RWPE1 (cell line): ENCODE data around the gene TMEM119.
"Not testable (repeated sequence)": the region's sequence is repeated elsewhere in the genome, so short reads cannot be mapped to it uniquely, and the experiment has no call there.

Experiments used
- CTCF ChIA-PET: fragments of 350-600 bp; sonication (Branson Sonifier 250); formaldehyde crosslinking; extraction: SDS; loops from one replicate; lab custom pipeline; 2021; lab: Yijun Ruan, JAX
- POLR2A ChIA-PET: fragments of 400-600 bp; formaldehyde crosslinking; extraction: SDS; loops from one replicate; lab custom pipeline; 2020; ENCODE audit warnings: antibody characterized with exemption; ENCODE audit not compliant: low non-redundant PET; lab: Yijun Ruan, JAX
- DNase-seq: peaks from one replicate; pipeline ENCODE4 v3.0.0; 2012; ENCODE audit warnings: low spot score
- H3K27ac ChIP-seq: fragments of 450-650 bp; 2 replicates; pipeline ENCODE4 v1.5.1; 2017
- TF ChIP-seq, protein P1 (sequence below): fragments of 450-650 bp; conservative IDR thresholded peaks from 2 replicates; pipeline ENCODE4 v1.5.1; 2017; ENCODE audit warnings: low read depth, mild to moderate bottlenecking

The TMEM119 gene

DNA sequence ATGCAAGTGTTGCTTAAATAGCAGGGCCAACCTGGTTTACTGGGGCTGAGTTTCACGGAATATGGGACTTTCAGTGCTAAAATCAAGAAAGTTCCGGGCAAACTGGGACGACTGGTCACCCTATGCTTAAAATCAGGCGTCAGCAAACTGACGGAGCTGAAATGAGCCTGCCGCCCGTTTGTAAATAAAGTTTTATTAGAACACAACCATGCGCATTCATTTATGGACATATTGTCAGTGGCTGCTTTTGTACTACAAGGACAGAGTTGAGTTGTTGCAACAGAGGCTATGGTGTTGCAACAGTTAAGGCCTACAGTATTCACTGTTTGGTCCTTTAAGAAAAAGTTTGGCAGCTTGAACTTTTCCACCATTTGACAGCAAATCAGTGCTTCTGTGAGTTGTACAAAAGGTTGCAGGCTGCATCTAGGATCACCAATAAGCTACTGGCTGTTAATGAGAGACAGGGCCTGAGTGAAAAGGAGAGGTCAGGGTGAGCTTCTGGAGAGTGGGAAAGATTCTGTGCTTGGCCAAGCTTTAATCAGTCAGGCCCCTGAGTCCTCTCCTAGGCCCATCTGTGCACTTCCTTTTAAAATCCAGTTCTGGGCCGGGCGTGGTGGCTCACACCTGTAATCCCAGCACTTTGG lies 22.5 kb upstream of the TMEM119 start:
- ChIA-PET CTCF (interaction anchor here (0.9 to 2.2 kb wide), 2 partner anchors 54 to 57 kb away, joined by 4 to 5 read pairs; no protein-coding TSS in a partner anchor), POLR2A (no interaction called here)
- TF ChIP-seq, protein P1, sequence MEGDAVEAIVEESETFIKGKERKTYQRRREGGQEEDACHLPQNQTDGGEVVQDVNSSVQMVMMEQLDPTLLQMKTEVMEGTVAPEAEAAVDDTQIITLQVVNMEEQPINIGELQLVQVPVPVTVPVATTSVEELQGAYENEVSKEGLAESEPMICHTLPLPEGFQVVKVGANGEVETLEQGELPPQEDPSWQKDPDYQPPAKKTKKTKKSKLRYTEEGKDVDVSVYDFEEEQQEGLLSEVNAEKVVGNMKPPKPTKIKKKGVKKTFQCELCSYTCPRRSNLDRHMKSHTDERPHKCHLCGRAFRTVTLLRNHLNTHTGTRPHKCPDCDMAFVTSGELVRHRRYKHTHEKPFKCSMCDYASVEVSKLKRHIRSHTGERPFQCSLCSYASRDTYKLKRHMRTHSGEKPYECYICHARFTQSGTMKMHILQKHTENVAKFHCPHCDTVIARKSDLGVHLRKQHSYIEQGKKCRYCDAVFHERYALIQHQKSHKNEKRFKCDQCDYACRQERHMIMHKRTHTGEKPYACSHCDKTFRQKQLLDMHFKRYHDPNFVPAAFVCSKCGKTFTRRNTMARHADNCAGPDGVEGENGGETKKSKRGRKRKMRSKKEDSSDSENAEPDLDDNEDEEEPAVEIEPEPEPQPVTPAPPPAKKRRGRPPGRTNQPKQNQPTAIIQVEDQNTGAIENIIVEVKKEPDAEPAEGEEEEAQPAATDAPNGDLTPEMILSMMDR: no peak
- H3K27ac ChIP-seq: no peak overlapping the region
- DNase-seq: no peak

DNA sequence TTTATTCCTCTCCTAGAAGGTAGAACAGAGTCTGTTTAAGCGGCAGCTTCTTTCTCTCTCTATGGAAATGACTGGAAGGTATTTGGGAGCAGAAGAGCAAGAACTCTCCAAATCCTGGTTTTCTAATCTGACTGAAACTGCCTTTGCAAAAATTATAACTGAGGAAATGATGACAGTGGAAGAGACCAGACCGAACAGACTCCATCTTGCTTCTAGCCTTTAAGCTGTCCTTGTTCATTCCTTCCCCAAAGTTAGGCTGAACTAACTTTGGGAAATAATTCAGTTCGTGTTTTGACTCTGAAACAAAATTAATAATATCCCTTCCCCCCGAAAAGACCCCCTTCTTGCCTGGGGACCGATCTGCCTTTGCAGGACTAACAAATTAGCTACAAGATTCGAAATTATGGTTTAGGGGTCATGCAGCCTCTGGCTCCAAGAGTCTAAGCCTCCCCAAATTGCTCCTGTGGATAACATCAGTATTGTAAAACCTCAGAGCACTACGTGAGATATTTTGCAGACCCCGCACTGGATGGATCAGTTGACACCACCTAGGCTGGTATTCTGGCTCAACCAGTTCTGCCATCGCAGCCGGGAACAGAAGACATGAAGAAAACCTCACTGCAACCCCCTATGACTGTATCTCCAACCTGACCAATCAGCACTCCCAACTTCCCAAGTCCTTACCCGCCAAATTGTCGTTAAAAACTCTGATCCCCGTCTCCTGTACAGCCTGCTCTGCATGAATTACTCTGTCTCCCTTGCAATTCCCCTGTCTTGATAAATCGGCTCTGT lies 21.7 kb upstream of the TMEM119 start:
- no peak for DNase-seq
- ChIA-PET POLR2A (no interaction called here), CTCF (interaction anchor here (0.6 to 2.1 kb wide), 2 partner anchors 11 to 183 kb away, joined by 4 to 6 read pairs; no protein-coding TSS in a partner anchor)
- TF ChIP-seq, protein P1: no peak
- no peak overlapping the region for H3K27ac ChIP-seq

DNA sequence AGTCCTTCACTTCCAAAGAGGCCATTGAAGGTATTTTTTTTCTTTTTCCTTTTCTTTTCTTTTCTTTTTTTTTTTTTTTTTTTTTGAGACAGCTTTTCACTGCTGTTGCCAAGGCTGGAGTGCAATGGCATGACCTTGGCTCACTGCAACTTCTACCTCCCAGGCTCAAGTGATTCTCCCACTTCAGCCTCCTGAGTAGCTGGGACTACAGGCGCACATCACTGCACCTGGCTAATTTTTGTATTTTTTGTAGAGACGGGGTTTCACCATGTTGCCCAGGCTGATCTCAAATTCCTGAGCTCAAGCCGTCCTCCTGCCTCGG lies 21.0 kb upstream of the TMEM119 start:
- CTCF ChIA-PET: interaction anchor here (0.6 to 2.4 kb wide), 7 partner anchors 9 to 184 kb away, joined by 3 to 30 read pairs (median 4); partner anchors contain the start of gene ISCU
- DNase-seq, POLR2A ChIA-PET, H3K27ac ChIP-seq: not testable (repeated sequence)

DNA sequence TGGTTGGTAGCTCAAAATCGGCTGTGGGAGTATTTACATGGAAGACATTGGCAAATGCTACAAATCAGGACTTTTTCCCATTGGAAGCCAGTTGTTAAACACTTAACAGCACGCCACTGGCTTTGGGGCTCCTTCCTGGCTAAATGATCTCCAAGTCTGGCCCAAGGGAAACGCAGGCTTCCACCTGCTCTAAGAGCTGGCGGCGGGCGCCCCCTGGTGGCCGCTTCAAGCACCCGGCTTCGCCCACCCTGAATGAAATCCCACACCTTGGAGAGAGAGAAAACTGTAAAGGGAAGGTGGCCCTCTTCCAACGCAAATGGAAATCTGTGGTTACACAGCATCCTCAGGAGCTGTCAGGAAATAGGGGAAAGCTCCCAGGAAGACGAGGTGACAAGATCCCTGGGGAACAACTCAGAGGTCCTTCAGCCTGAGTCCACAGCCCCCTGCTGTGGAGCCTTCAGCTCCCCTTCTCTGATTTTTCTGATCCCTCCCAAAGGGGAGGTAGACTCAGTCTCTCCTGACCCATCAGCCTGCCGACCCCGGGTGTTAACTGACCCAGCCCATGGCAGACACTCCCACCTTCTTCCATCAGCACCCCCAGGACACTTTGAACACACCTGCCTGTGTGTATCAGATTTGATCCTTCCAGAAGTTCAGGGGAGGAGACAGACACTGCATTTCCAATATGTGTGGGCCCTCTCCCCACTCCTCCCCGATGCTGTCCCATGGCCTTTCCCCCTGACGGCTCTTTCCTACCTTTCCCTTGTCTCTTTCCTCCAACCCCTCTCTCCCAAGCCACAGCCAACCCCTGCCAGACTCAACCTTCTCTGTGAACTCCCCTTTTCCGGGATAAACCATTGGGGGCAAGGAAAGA lies 20.4 kb upstream of the TMEM119 start:
- CTCF ChIA-PET: interaction anchor here (0.5 to 2.4 kb wide), 18 partner anchors 10 to 185 kb away, joined by 3 to 30 read pairs (median 4); partner anchors contain the start of gene ISCU
- peak; percentile 85 for DNase-seq
- TF ChIP-seq, protein P1: peak; percentile 95
- POLR2A ChIA-PET: no interaction called here
- no peak overlapping the region for H3K27ac ChIP-seq

DNA sequence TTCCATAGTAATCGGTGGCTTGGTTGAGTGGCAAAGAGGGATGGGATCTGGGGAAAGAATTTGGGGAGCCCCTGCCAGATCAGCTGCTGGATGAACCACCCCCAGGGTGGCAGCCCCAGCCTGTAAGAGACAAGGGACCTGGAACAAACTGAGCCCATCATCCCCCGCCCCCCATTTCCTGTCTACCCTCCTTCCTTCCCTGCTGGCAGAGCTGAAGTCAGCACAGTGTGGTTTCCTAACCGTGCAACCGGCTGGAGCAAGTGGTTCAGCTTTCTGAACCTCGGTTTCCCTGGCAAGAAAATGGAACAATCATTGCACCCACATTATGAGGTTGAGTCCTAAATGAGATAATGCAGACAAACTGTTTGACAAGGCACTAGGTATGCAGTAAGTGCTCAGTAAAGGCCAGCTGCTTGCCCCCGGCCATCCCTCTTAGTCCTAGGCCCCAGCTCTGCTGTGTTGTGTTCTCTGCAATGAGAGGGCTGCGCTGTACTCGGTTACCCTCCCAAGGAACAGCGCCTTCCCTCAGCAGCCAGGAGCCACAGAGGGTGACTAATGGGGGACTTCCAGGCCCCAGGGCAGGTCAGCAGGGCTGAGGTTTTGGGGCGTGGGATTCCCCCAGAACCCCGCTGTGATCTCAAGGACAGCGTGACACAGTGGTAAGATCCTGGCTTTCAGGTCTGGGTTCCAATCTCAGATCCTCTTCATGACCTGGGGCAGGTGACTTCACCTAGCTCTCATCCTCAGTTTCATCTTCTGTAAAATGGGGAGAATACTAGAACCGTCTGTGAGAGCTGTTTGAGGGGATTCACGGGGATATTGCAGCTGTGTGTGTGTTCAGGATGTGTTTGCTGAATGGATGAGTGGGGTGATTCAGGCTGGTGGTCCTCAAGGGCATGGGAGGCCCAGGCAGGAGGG lies 19.3 kb upstream of the TMEM119 start:
- ChIA-PET CTCF (interaction anchor here (0.6 to 2.4 kb wide), 14 partner anchors 9 to 483 kb away, joined by 3 to 30 read pairs (median 4); partner anchors contain the start of gene ISCU), POLR2A (interaction anchor here (0.5 kb wide), 1 partner anchor 204 kb away, joined by 4 read pairs; no protein-coding TSS in a partner anchor)
- TF ChIP-seq, protein P1: no peak
- H3K27ac ChIP-seq: no peak overlapping the region
- DNase-seq: no peak

DNA sequence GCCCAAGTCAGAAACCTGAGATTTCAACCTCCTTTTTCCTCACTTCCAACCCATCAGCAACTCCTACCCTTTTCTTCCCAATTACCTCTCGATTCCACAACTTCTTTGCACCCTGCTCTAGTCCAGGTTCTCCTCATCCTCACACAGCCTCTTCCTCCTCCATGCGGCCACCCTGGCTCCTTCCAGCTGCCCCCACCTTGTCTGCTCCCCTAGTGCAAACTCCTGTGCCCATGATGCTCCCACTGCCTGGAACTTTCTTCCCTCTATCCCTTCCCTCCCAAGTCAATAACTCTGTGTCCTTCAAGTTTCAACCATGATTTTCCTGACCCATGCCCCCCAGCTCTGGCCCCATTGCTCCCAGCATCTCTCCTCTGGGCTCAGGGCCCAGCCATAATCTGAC lies 18.5 kb upstream of the TMEM119 start:
- DNase-seq: no peak
- TF ChIP-seq, protein P1: no peak
- ChIA-PET POLR2A (no interaction called here), CTCF (interaction anchor here (2.4 kb wide), 1 partner anchor 52 kb away, joined by 30 read pairs; the partner anchor contains the start of gene ISCU)
- no peak overlapping the region for H3K27ac ChIP-seq
